ENCODE data around the gene CTIF. TPM values are rescaled to one million over a fixed set of nuclear protein-coding genes. Genes with fewer than 3 reads are reported as not detected.
A peak's percentile ranks its signal among the peaks of the same experiment; 100 is the strongest.

Gene CTIF
- total and polyA plus RNA-seq, 2 experiments from 2014 or later: 8.6 to 14.4 TPM

- TF ChIP-seq CTCF (conservative IDR thresholded peaks at IDR 0.05; ENCODE audit: low read depth in 2 of 2): no peak
- TF ChIP-seq REST (IDR thresholded peaks at IDR 0.05; ENCODE audit: unreplicated experiment): no peak
- TF ChIP-seq CREB1 (CRISPR knock-in tag; IDR thresholded peaks at IDR 0.05; ENCODE audit: low read depth): no peak
Observed at GRCh38 chr18:48590678-48591077, 51.8 kb downstream of the CTIF start (continued).

GRCh38 chr18:48592540-48593171, 53.8 kb downstream of the CTIF start:
- Histone ChIP-seq H3K4me3 (no peak overlapping the region), H4K20me1 (replicated peaks; ENCODE audit: insufficient read depth) (peaks cover 3% of the 10 kb centered on the region; the same call in 1 of the 2 replicates), H2AFZ (no peak overlapping the region), H3F3A (replicated peaks; ENCODE audit: low read depth) (no peaks in the 10 kb centered on the region), H3K4me2 (no peak overlapping the region), H3K27me3 (ENCODE audit: insufficient read depth) (no peaks in the 10 kb centered on the region), H3K79me2 (replicated peaks; ENCODE audit: insufficient read depth) (peaks cover 9% of the 10 kb centered on the region; the same call in 1 of the 2 replicates), H3K27ac (ENCODE audit: low read depth) (no peak overlapping the region), H3K9me2 (ENCODE audit: insufficient read depth) (no peaks in the 10 kb centered on the region), H3K4me1 (ENCODE audit: insufficient read depth) (no peaks in the 10 kb centered on the region), H3K36me3 (ENCODE audit: insufficient read depth) (no peaks in the 10 kb centered on the region)
- Mint-ChIP-seq H3K27ac (no peak overlapping the region; the same call in 1 of the 2 replicates), H3K27me3 (ENCODE audit: insufficient read depth, low read depth, poor library complexity) (peaks cover 11% of the 10 kb centered on the region), H3K9me3 (no peaks in the 10 kb centered on the region), H3K4me1 (peaks cover 4% of the 10 kb centered on the region; the same call in 1 of the 3 replicates), H3K36me3 (ENCODE audit: low read depth) (no peaks in the 10 kb centered on the region), H3K4me3 (no peak overlapping the region)
- peak; percentile 62 for ATAC-seq
- TF ChIP-seq ETS1 (IDR thresholded peaks at IDR 0.05): no peak
- no peak for TF ChIP-seq ZNF331 (CRISPR knock-in tag; IDR thresholded peaks at IDR 0.05; ENCODE audit: low read depth)
- TF ChIP-seq CREB1 (CRISPR knock-in tag; IDR thresholded peaks at IDR 0.05; ENCODE audit: low read depth): no peak
- no peak for TF ChIP-seq REST (IDR thresholded peaks at IDR 0.05; ENCODE audit: unreplicated experiment)
- TF ChIP-seq NANOG (IDR thresholded peaks at IDR 0.05; ENCODE audit: borderline replicate concordance): no peak
- TF ChIP-seq JUNB (IDR thresholded peaks at IDR 0.05; ENCODE audit: unreplicated experiment): no peak
- no peak for TF ChIP-seq CTCF (conservative IDR thresholded peaks at IDR 0.05; ENCODE audit: low read depth in 2 of 2)
- TF ChIP-seq EZH2 (IDR thresholded peaks at IDR 0.05; ENCODE audit: low read depth, unreplicated experiment): no peak
- DNase-seq (ENCODE audit: low spot score): no peak
